ENCODE results near the gene BOD1L2.

GRCh38 chr18:57141208-57142129, 5.4 kb upstream of the BOD1L2 start:
- TF ChIP-seq POLR2AphosphoS5 (IDR thresholded peaks at IDR 0.05) (no peak), CTCF (IDR thresholded peaks at IDR 0.05) (no peak)
